HG02852 (cell line): ENCODE measurements around the gene NLRP9.

Source experiments
- ATAC-seq: cut with Tn5 transposase; IDR thresholded peaks from one replicate; pipeline ENCODE4 v1.9.1; 2021; ENCODE audit warnings: mild to moderate bottlenecking, moderate library complexity; ENCODE audit not compliant: unreplicated experiment

Gene NLRP9

GRCh38 chr19:55689411-55690108 is 48.6 kb downstream of the NLRP9 start:
- ATAC-seq = no peak

DNA sequence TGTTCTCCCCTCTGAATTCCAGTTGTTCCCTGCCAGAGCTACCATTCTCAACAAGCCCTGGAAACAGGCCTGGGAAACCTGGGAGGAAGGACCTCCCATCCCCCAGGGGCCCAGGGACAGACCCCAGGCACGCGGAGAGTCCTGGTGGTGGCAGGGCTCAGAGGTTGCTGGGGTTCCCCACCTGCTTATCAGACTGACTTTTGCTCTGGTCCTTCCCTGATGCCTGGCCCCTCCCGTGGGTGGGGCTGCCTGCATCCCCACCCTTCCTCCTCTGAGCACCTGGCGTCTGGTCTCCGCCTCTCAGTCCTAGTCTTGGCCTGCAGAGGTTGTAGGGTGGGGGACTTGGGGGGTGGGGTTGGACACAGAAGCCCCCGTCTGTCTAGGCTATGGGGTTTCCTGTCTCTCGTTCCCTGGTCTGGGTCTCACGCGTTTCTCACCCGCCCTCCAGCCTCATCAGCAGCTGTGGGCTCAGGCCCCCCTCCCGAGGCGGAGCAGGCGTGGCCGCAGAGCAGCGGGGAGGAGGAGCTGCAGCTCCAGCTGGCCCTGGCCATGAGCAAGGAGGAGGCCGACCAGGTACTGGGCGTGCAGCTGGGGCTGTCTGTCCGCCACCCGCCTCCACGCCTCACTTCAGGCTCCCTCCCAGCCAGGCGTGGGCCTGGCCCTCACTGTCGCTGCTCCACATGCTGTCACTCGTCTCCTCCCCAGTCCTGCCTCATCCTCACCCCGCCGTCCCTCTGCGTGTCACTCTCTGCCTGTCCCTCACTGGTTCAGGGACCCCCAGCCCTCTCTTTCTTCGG is 49.6 kb downstream of the NLRP9 start:
- no peak for ATAC-seq

DNA sequence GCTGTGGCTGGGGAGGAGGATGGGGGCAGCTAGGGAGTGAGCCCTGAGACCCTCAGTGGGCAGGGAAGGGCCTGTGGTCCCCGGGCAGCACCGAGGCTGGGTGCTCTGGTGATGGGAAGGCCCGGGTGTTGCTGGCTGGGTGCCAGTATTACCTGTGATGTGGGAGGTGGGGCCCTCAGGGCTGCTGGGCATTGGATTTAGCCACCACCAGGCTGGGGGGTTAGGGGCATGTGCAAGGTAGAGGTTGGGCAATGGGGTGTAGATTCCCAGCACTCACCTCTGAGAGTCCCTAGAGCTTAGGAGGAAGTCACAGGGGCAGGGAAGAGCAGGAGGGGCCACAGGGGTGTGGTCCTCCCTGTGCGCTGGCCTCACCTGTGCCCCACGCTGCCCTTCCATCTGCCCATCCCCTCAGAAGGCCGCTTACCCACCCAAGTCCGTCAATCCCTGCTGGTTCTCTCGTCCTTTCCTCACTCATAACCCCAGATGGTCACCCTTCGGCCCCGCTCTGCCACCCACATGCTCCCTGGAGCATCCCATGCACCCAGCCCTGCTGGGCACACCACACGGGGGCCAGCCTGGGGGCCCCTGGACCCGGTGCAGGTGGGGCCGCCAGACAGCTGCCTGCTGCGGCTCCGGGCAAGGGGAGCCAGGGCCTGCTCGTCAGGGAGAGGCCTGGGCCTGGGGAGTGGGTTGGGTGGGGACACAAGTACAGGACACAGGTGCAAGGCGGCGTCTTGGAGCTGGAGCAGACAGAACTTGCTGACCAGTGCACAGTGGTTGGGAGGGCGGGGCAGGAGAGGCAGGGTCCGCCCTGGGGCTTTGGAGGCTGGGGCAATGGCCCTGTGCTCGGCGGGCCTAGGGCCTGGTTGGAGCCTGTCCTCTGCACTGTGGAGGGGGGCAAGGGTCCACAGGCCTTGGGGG is 50.7 kb downstream of the NLRP9 start:
- ATAC-seq = no peak

DNA sequence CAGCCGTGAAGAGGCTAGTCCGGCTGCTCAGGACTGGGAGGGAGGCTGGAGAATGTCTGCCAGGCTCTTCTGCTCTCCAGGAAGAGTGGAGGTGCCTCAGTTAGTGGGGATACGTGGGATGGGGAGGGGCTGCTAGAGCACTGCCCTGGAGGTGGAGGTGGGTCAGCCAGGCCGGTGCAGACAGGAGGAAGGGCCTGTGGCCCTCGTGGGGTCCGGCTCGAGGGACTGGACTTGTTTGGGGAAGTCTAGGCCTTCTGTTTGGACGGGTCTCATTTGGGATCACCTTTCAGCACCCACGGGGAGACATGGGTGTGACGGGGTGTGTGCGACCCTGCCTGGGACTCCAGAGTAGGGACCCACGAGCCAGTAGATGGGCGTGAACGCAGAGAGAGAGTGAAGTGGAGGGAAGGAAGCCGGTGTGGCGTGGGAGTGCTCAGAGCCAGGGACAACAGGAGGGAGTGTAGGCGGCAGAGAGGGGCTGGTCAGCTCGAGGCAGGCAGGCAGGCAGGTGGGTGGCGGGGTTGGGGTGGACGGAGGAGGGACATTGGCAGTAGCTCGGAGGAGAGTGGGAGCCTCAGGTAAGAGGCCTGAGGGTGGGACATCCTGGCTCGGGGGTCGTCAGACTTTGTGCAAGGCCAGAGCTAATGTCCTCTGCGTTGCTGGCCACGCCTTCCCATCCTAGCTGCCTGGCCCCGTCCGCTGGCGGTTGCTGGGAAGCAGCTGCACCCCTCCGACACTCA is 51.7 kb downstream of the NLRP9 start:
- ATAC-seq = no peak

DNA sequence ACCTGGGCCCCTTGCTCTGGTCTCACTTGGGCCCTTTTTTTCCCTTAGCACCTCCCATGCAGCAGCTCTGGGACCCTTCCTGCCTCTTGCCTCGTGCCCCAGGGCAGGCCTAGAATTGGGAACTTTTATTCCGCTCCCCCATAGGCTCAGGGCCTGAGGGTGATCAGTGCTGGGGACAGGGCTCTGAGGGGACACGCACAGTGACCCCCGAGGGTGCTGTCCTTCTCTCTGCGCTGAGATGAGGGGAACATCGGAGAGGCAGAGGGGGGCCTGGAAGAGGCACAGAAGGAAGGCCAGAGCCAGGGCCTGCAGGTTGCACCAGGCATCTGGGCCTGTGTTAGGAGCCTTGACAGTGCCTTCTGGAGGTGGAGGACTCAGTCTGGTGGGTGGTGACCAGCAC is 52.4 kb downstream of the NLRP9 start:
- no peak for ATAC-seq

DNA sequence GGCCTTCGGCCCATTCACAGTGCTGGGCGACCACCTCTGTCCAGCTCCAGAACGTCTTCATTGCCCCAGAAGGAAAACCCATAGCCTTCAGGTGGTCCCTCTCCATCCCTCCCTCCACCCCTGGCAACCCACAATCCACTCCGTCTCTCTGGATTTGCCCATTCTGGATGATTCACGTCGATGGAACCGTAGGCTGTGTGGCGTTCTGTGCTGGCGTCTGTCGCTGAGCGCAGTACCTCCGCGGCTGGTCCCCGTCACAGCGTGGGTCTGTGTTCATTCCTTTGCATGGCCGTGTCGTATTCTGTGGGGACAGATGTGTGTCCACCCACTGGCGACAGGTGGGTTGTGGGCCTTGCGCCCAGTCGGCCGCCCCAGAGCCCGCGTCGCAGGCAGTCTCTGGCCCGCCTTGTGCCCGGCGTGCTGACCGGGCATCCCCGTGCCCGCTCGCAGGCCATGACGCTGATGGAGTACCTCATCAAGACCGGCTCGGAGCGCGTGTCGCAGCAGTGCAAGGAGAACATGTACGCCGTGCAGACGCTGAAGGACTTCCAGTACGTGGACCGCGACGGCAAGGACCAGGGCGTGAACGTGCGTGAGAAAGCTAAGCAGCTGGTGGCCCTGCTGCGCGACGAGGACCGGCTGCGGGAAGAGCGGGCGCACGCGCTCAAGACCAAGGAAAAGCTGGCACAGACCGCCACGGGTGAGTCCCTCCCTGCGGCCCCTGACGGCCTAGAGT is 53.1 kb downstream of the NLRP9 start:
- ATAC-seq = no peak

DNA sequence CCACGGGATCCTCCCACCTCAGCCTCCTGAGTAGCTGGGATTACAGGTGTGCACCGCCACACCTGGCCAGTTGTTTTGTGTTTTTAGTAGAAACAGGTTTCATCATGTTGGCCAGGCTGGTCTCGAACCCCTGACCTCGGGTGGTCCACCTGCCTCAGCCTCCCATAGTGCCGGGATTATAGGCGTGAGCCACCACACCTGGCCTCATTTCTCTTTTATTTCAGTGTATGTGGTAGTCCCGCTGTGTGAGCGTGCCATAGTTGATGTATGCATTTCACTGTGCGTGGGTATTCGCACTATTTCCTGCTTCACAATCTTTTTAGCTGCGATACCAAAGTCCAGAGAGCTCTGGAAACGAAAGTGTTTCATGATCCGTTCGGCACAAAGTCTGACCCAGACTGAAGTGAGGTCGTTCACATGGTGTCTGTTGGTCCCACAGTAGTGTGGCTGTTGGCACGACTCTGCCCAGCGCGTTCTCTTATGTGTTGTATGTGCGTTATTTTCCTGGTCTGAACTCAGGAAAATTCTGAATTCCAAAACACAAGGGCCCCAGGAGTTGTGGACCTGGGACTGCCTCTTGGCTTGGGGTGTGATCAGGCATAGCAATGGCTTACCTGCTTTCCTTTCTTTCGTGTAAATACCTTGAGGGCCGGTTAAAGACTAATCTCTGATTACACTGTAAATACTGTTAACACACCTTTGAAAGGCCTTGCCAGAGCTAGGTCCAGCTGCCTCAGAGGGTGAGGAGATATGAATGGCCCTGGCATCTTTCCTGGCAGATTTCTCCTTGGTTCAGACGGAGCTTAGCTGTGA is 54.5 kb downstream of the NLRP9 start:
- ATAC-seq = no peak

- no peak for ATAC-seq
Measured at GRCh38 chr19:55681131-55682092, 56.8 kb downstream of the NLRP9 start.

DNA sequence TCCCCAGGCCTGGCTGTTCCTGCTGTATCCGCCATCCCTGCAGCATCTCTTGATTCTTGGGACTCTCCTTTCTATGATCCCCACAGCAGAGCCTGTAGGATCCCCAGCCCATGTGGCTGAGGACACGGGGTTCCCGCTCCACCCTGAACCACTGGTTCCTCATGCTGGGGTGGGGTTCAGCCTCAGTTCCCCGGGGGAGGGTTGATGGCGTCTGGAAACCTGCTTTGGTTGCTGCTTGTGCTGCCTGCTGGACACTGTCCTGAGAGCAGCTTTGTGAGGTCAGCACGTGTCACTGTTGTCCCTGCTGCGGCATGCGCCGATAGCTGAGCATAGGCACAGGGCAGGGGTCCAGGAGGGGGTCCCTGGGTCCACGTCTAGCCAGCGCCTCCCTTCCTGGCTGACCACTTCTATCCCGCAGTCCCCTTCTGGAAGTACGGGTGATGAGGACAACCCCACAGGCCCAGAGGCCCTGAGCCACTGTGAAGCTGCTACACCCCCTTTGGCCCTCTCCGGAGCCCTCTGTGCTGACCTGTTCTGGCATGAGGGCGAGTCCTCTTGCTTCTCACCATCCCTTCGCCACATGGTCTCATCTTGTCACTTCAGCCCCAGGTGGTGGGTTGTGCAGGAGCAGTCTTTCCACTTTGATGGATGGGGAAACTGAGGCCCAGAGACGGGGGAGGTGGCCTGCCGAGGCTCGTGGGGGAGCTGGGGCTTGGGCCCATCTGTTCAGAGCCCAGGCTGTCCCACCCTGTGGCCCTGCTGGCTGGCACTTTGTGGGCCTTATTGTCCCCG is 57.7 kb downstream of the NLRP9 start:
- no peak for ATAC-seq

DNA sequence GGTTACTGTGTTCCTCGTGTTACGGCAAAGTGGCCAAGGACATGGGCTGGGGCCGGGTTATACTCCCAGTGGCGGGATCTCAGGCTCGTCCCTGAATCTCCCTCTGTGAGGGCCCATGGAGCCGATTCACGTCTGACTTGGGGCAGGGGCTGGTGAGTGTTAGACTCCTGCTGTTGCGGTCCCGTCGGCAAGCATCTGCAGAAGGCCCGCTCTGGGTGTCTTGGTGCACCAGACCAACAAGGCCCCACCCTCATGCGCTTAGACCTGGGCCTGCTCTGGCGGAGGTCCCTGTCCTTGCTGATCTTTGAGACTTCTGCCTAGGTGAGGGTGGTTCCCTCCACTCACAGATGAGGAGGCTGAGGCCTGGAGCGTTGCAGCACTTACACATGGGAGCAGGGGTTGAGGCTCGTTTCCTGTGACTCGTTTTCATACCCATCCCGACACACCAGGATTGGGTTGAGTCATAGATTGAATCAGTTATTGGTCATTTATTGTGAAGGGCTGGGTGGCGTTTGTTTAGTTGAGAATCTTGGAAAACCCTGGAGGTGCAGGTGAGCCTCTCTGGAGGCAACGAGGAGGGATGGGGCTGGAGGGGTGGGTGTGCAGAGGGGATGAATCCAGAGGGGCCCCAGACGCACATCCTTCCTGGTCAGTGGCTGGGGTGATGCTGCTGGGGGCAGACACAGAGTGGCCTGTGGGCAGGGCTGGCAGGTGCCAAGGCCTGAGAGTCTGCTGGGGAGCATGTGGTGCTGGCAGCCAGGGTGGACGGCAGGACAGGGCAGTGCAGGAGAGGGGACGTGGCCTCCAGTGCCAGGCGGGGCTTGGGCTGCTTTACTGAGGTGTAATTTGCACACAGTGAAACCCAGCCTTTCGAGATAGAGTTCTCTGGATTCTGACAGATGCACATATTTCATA is 58.6 kb downstream of the NLRP9 start:
- ATAC-seq = no peak

DNA sequence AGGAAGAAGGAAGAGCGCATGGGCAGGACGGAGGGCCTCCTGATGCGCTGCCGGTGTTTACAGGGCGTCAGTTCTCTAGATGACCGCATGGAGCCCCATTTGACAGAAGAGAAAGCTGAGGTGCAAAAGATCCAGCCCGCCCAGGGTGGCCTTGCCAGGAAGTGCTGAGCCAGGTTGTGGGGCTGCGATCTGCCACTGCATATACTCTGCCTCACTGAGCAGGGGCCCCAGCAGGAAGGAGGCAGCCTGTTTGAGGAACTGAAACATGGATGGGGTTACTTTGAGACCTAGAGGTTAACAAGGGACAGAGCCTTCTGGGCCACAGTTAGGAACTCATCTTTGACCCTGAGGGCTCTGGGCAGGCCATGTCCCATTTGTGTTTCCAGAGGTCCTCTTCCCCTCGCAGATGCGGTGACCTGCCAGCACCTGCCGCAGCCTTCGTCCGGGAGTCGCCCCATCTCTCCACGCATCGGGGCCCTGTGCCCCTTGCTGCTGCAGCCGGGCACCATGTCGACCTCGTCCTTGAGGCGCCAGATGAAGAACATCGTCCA is 60.0 kb downstream of the NLRP9 start:
- ATAC-seq = peak; percentile 68

- ATAC-seq = no peak
Measured at GRCh38 chr19:55677572-55678028, 60.6 kb downstream of the NLRP9 start.

- no peak for ATAC-seq
Measured at GRCh38 chr19:55676889-55677505, 61.2 kb downstream of the NLRP9 start.

DNA sequence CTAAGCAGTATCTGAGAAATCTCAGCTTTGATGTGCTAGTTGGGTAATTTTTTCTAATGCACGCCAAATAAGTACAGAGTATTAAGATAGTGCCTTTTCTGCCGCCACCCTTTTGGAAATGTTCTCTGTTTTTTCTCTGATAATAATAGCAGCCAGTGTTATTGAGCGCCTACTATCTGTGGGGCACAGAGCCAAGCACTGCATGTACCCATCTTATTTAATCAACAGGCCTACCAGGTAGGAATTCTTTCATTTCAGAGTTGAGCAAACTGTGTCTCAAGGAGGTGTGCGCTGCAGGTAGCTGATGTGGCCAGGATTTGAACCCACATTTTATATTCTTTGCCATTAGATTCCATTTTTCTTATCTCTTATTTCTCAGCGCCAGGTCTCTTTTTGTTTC is 61.8 kb downstream of the NLRP9 start:
- ATAC-seq = no peak

- no peak for ATAC-seq
Measured at GRCh38 chr19:55675661-55676354, 62.4 kb downstream of the NLRP9 start.
